CD4-positive, alpha-beta T cell (primary cell): ENCODE measurements around the gene AGR3. TPM values are rescaled to one million over a fixed set of nuclear protein-coding genes. Genes with fewer than 3 reads are reported as not detected.

Experiments
- ATAC-seq: fragments of 200-7000 bp; cut with Tn5 transposase; one replicate; pipeline ENCODE4 v1.10.0; 2022; ENCODE audit warnings: mild to moderate bottlenecking; ENCODE audit not compliant: poor library complexity
- CTCF ChIA-PET: fragments of 350-600 bp; sonication (Branson Sonifier 250); formaldehyde crosslinking; loops from one replicate; lab custom pipeline; 2021; ENCODE audit warnings: antibody characterized with exemption, inconsistent platforms; lab: Charles Lee
- POLR2A ChIA-PET: fragments of 350-600 bp; sonication (Branson Sonifier 250); formaldehyde crosslinking; loops from one replicate; lab custom pipeline; 2021; ENCODE audit warnings: antibody characterized with exemption, inconsistent platforms; lab: Charles Lee
- DNase-seq, 14 experiments: peaks; one replicate each; pipeline ENCODE4 v3.0.0-alpha.2; 2013 to 2020; ENCODE audit warnings: mixed read lengths in 2 of 14
- H3K27ac ChIP-seq, 2 donors: one replicate each; pipeline versions ENCODE4 v1.5.1 to v1.7.0; 2013; ENCODE audit warnings: low read length in 2 of 2, low read depth in 1 of 2, mild to moderate bottlenecking in 1 of 2
- H3K27me3 ChIP-seq, 2 experiments: 1 replicate in 1 of 2; 2 replicates in 1 of 2; pipeline versions ENCODE4 v1.6.1 to v1.7.0; 2013; ENCODE audit warnings: low read length in 2 of 2, control low read depth in 1 of 2, mild to moderate bottlenecking in 1 of 2, moderate library complexity in 1 of 2; ENCODE audit not compliant: insufficient read depth in 2 of 2, control insufficient read depth in 1 of 2
- H3K36me3 ChIP-seq: one replicate; pipeline ENCODE4 v1.6.1; 2013; ENCODE audit warnings: low read length, control low read depth; ENCODE audit not compliant: insufficient read depth
- H3K4me1 ChIP-seq: one replicate; pipeline ENCODE4 v1.6.1; 2013; ENCODE audit warnings: low read length, control low read depth; ENCODE audit not compliant: insufficient read depth
- H3K4me3 ChIP-seq: one replicate; pipeline ENCODE4 v1.5.1; 2013; ENCODE audit warnings: mild to moderate bottlenecking, low read length, moderate library complexity
- H3K9me3 ChIP-seq, 2 experiments: 1 replicate in 1 of 2; 2 replicates in 1 of 2; pipeline versions ENCODE4 v1.6.1 to v1.7.0; 2013; ENCODE audit warnings: low read length in 2 of 2, mild to moderate bottlenecking in 2 of 2, control low read depth in 1 of 2, moderate library complexity in 1 of 2; ENCODE audit not compliant: control insufficient read depth in 1 of 2, insufficient read depth in 1 of 2
- H3K27ac Mint-ChIP-seq: one replicate; pipeline ENCODE4 v1.8.0; 2020; ENCODE audit warnings: mixed read lengths
- H3K27me3 Mint-ChIP-seq: one replicate; pipeline ENCODE4 v1.8.0; 2021; ENCODE audit warnings: mixed read lengths
- H3K36me3 Mint-ChIP-seq: one replicate; pipeline ENCODE4 v1.8.0; 2021; ENCODE audit warnings: low read depth, mixed read lengths
- H3K4me1 Mint-ChIP-seq: one replicate; pipeline ENCODE4 v1.8.0; 2021; ENCODE audit warnings: low read depth, mixed read lengths
- H3K4me3 Mint-ChIP-seq: one replicate; pipeline ENCODE4 v1.8.0; 2020; ENCODE audit warnings: mild to moderate bottlenecking, mixed read lengths
- H3K9me3 Mint-ChIP-seq: one replicate; pipeline ENCODE4 v1.8.0; 2020; ENCODE audit warnings: mixed read lengths
- CTCF ChIP-seq: fragments of 200-600 bp; IDR thresholded peaks from one replicate; pipeline ENCODE4 v1.8.0; 2022; ENCODE audit warnings: antibody characterized with exemption, mild to moderate bottlenecking
- intact Hi-C, 2 experiments: fragments of 100-400 bp; cut with DNase I in 1 of 2; cut with micrococcal nuclease in 1 of 2; formaldehyde crosslinking; loops; one replicate each; pipeline versions ENCODE4 v1.15.1 to v1.9.0; 2023 to 2025; cut with DNase I, micrococcal nuclease
- total RNA-seq, 174 experiments: library from RNA in 2 of 174; stranded (reverse) in 2 of 174; gene quantifications; one replicate each; pipeline ENCODE4 v1.2.3 and lab custom pipeline; 2021 to 2026

AGR3 gene
- total RNA-seq, 2 experiments from 2014 or later = not detected

GRCh38 chr7:16913643-16914042 lies 31.9 kb upstream of the AGR3 start:
- H3K4me3 ChIP-seq = no peak overlapping the region
- no peak overlapping the region for H3K27ac ChIP-seq
- Mint-ChIP-seq H3K27me3 (peaks cover 6% of the 10 kb centered on the region), H3K4me3 (no peak overlapping the region), H3K9me3 (no peaks in the 10 kb centered on the region), H3K4me1 (no peaks in the 10 kb centered on the region), H3K27ac (no peak overlapping the region), H3K36me3 (no peaks in the 10 kb centered on the region)
- TF ChIP-seq CTCF = no peak
- POLR2A ChIA-PET = no interaction called here
- peaks cover 0 to 5% of the 10 kb centered on the region in 2 experiments for H3K9me3 ChIP-seq
- no peaks in the 10 kb centered on the region for H3K27me3 ChIP-seq
- intact Hi-C loops = no loop called here
- H3K36me3 ChIP-seq = no peaks in the 10 kb centered on the region
- H3K4me1 ChIP-seq = no peaks in the 10 kb centered on the region
- CTCF ChIA-PET = no interaction called here
- ATAC-seq (no peak), DNase-seq (no peak)

- POLR2A ChIA-PET = no interaction called here
- H3K36me3 Mint-ChIP-seq = no peaks in the 10 kb centered on the region
- H3K4me3 Mint-ChIP-seq = no peak overlapping the region
- no peaks in the 10 kb centered on the region for H3K27me3 ChIP-seq
- H3K9me3 ChIP-seq = peaks cover 0 to 5% of the 10 kb centered on the region in 2 experiments
- H3K27me3 Mint-ChIP-seq = peaks cover 6% of the 10 kb centered on the region
- CTCF ChIA-PET = no interaction called here
- no peak for TF ChIP-seq CTCF
- H3K27ac Mint-ChIP-seq = no peak overlapping the region
- H3K4me1 Mint-ChIP-seq = no peaks in the 10 kb centered on the region
- no peaks in the 10 kb centered on the region for H3K36me3 ChIP-seq
- H3K27ac ChIP-seq = no peak overlapping the region
- intact Hi-C loops = no loop called here
- DNase-seq (no peak), ATAC-seq (no peak)
- H3K4me1 ChIP-seq = no peaks in the 10 kb centered on the region
- no peak overlapping the region for H3K4me3 ChIP-seq
- no peaks in the 10 kb centered on the region for H3K9me3 Mint-ChIP-seq
These were observed 30.8 kb upstream of the AGR3 start for GRCh38 chr7:16912540-16912939.

- no peaks in the 10 kb centered on the region for H3K4me1 Mint-ChIP-seq
- POLR2A ChIA-PET = no interaction called here
- H3K4me1 ChIP-seq = no peaks in the 10 kb centered on the region
- no peaks in the 10 kb centered on the region for H3K27me3 ChIP-seq
- no peaks in the 10 kb centered on the region for H3K36me3 ChIP-seq
- intact Hi-C loops = no loop called here
- ATAC-seq (no peak), DNase-seq (no peak)
- no peak overlapping the region for H3K4me3 ChIP-seq
- peaks cover 14% of the 10 kb centered on the region for H3K27me3 Mint-ChIP-seq
- H3K27ac ChIP-seq = no peak overlapping the region
- CTCF ChIA-PET = no interaction called here
- no peak for TF ChIP-seq CTCF
- no peaks in the 10 kb centered on the region for H3K36me3 Mint-ChIP-seq
- peaks cover 0 to 5% of the 10 kb centered on the region in 2 experiments for H3K9me3 ChIP-seq
- no peak overlapping the region for H3K4me3 Mint-ChIP-seq
- H3K9me3 Mint-ChIP-seq = no peaks in the 10 kb centered on the region
- no peak overlapping the region for H3K27ac Mint-ChIP-seq
These were observed 26.8 kb upstream of the AGR3 start for GRCh38 chr7:16908561-16908960.
